Gastroesophageal sphincter (tissue), 4 donors: ENCODE data around the gene COG3. TPM values are rescaled to one million over a fixed set of nuclear protein-coding genes. Genes with fewer than 3 reads are reported as not detected.

Experiments
- ATAC-seq: fragments of 150-250 bp; one replicate; pipeline ENCODE4 v1.9.1; 2016; ENCODE audit warnings: mild to moderate bottlenecking, moderate library complexity
- H3K27ac ChIP-seq, 4 donors: fragments of 200-600 bp; sonication (generic) in 3 of 4; 1 replicate in 3 of 4; 2 replicates in 1 of 4; pipeline ENCODE4 v1.5.1; 2016 to 2019
- H3K27me3 ChIP-seq: fragments of 200-600 bp; sonication (generic); one replicate; pipeline ENCODE4 v1.5.1; 2019
- H3K36me3 ChIP-seq, 2 donors: fragments of 200-600 bp; sonication (generic); one replicate each; pipeline ENCODE4 v1.5.1; 2019; ENCODE audit warnings: control low read depth in 1 of 2
- H3K4me1 ChIP-seq, 3 donors: fragments of 200-600 bp; sonication (generic); 1 replicate in 2 of 3; 2 replicates in 1 of 3; pipeline ENCODE4 v1.5.1; 2016 to 2019; ENCODE audit warnings: control low read depth in 2 of 3
- H3K4me3 ChIP-seq, 2 donors: fragments of 200-600 bp; sonication (generic); one replicate each; pipeline ENCODE4 v1.5.1; 2019; ENCODE audit warnings: mild to moderate bottlenecking in 1 of 2, moderate library complexity in 1 of 2
- H3K9me3 ChIP-seq, 3 donors: fragments of 200-600 bp; sonication (generic); one replicate each; pipeline ENCODE4 v1.5.1; 2017 to 2019; ENCODE audit warnings: control low read depth in 2 of 3
- CTCF ChIP-seq, 4 experiments: fragments of 200-600 bp in 2 of 4; fragments of 450-650 bp in 2 of 4; sonication (generic) in 1 of 4; IDR thresholded peaks; one replicate each; pipeline ENCODE4 v1.5.1; 2017 to 2019; ENCODE audit warnings: antibody characterized with exemption in 4 of 4, mild to moderate bottlenecking in 2 of 4, moderate library complexity in 2 of 4
- EP300 ChIP-seq: sonication (generic); formaldehyde crosslinking; IDR thresholded peaks from one replicate; pipeline ENCODE4 v1.6.1; 2017; ENCODE audit warnings: antibody characterized with exemption, mild to moderate bottlenecking
- POLR2A ChIP-seq, 2 donors: fragments of 450-650 bp; IDR thresholded peaks; one replicate each; pipeline ENCODE4 v1.6.1; 2017; ENCODE audit warnings: antibody characterized with exemption in 2 of 2, mild to moderate bottlenecking in 2 of 2, moderate library complexity in 1 of 2
- POLR2AphosphoS5 ChIP-seq: sonication (generic); formaldehyde crosslinking; IDR thresholded peaks from one replicate; pipeline ENCODE4 v1.6.1; 2017; ENCODE audit warnings: antibody characterized with exemption
- WGBS, 2 donors: methylation state at CpG; one replicate each; pipeline ENCODE4 v1.1.5; 2018; ENCODE audit warnings: low coverage in 1 of 2; 5-methylcytosine and 5-hydroxymethylcytosine counted together
- total RNA-seq, 4 donors: library from RNA; depleted of rRNA; stranded (reverse); fragments of >200 nt; gene quantifications; one replicate each; pipeline ENCODE4 v1.1.0, GENCODE V29; 2016

COG3 gene
- total RNA-seq, 4 donors from 2014 or later = 19.4 to 30.0 (median 21.3) TPM

- no peaks in the 10 kb centered on the region for H3K4me1 ChIP-seq
- no peak overlapping the region for H3K27ac ChIP-seq
- H3K27me3 ChIP-seq = no peaks in the 10 kb centered on the region
- no peak for TF ChIP-seq EP300
- TF ChIP-seq POLR2A (IDR thresholded peaks at IDR 0.05) = no peak
- TF ChIP-seq POLR2AphosphoS5 = no peak
- no peak for TF ChIP-seq CTCF (IDR thresholded peaks at IDR 0.05)
- no peak for ATAC-seq
- no peaks in the 10 kb centered on the region for H3K9me3 ChIP-seq
- WGBS, 2 donors = 62 to 81% methylated on average over 5 to 7 of the region's 8 CpGs
- H3K36me3 ChIP-seq = no peaks in the 10 kb centered on the region
- no peak overlapping the region for H3K4me3 ChIP-seq
Observed at GRCh38 chr13:45434556-45435371, 30.0 kb upstream of the COG3 start.

GRCh38 chr13:45436332-45436731 is 28.4 kb upstream of the COG3 start:
- Histone ChIP-seq H3K36me3 (no peaks in the 10 kb centered on the region), H3K4me3 (no peak overlapping the region), H3K27me3 (no peaks in the 10 kb centered on the region), H3K9me3 (no peaks in the 10 kb centered on the region), H3K4me1 (peaks cover 0 to 14% (median 0%) of the 10 kb centered on the region in 3 donors), H3K27ac (no peak overlapping the region)
- WGBS, 2 donors = 79 to 92% methylated on average over 6 to 7 of the region's 9 CpGs
- ATAC-seq = no peak
- no peak for TF ChIP-seq CTCF (IDR thresholded peaks at IDR 0.05)
- no peak for TF ChIP-seq POLR2AphosphoS5
- no peak for TF ChIP-seq EP300
- TF ChIP-seq POLR2A (IDR thresholded peaks at IDR 0.05) = no peak

- Histone ChIP-seq H3K4me3 (no peak overlapping the region), H3K36me3 (no peaks in the 10 kb centered on the region), H3K27ac (no peak overlapping the region), H3K9me3 (no peaks in the 10 kb centered on the region), H3K27me3 (no peaks in the 10 kb centered on the region), H3K4me1 (peaks cover 0 to 20% (median 0%) of the 10 kb centered on the region in 3 donors)
- 100% methylated on average over 2 to 3 of the region's 4 CpGs for WGBS, 2 donors
- no peak for TF ChIP-seq POLR2AphosphoS5
- no peak for TF ChIP-seq EP300
- TF ChIP-seq POLR2A (IDR thresholded peaks at IDR 0.05) = no peak
- TF ChIP-seq CTCF (IDR thresholded peaks at IDR 0.05) = no peak
- ATAC-seq = no peak
Observed at GRCh38 chr13:45436953-45437352, 27.8 kb upstream of the COG3 start.

GRCh38 chr13:45437947-45438346 is 26.8 kb upstream of the COG3 start:
- no peak for ATAC-seq
- no peak for TF ChIP-seq POLR2A (IDR thresholded peaks at IDR 0.05)
- no peak for TF ChIP-seq POLR2AphosphoS5
- no peak for TF ChIP-seq EP300
- no peak for TF ChIP-seq CTCF (IDR thresholded peaks at IDR 0.05)
- H3K27ac ChIP-seq = no peak overlapping the region
- H3K27me3 ChIP-seq = no peaks in the 10 kb centered on the region
- WGBS, 2 donors = 64 to 87% methylated on average over 3 to 4 of the region's 4 CpGs
- H3K4me1 ChIP-seq = peaks cover 0 to 20% (median 0%) of the 10 kb centered on the region in 3 donors
- H3K4me3 ChIP-seq = no peak overlapping the region
- no peaks in the 10 kb centered on the region for H3K36me3 ChIP-seq
- H3K9me3 ChIP-seq = no peaks in the 10 kb centered on the region

GRCh38 chr13:45439008-45439407 is 25.7 kb upstream of the COG3 start:
- no peak for ATAC-seq
- Histone ChIP-seq H3K27ac (no peak overlapping the region), H3K27me3 (no peaks in the 10 kb centered on the region), H3K36me3 (no peaks in the 10 kb centered on the region), H3K4me1 (peaks cover 0 to 20% (median 0%) of the 10 kb centered on the region in 3 donors), H3K9me3 (no peaks in the 10 kb centered on the region), H3K4me3 (no peak overlapping the region)
- 80 to 88% methylated on average over 1 to 3 of the region's 4 CpGs for WGBS, 2 donors
- no peak for TF ChIP-seq POLR2AphosphoS5
- TF ChIP-seq POLR2A (IDR thresholded peaks at IDR 0.05) = no peak
- no peak for TF ChIP-seq EP300
- no peak for TF ChIP-seq CTCF (IDR thresholded peaks at IDR 0.05)
